Esophagus squamous epithelium (tissue), 5 donors: Measurements from ENCODE around the gene ORC3. TPM values are rescaled to one million over a fixed set of nuclear protein-coding genes. Genes with fewer than 3 reads are reported as not detected.

Experiments used
- DNase-seq: peaks from one replicate; lab custom pipeline; 2025; lab: John Stamatoyannopoulos, UW
- H3K27ac ChIP-seq, 4 donors: fragments of 200-600 bp; sonication (generic); one replicate each; pipeline ENCODE4 v1.5.1; 2016 to 2019; ENCODE audit warnings: mild to moderate bottlenecking in 1 of 4
- H3K27me3 ChIP-seq, 4 donors: fragments of 200-600 bp; sonication (generic); 1 replicate in 3 of 4; 2 replicates in 1 of 4; pipeline versions ENCODE4 v1.5.1 to v1.6.0; 2017 to 2021; ENCODE audit warnings: antibody characterized with exemption in 1 of 4
- H3K36me3 ChIP-seq, 3 donors: fragments of 200-600 bp; sonication (generic); one replicate each; pipeline ENCODE4 v1.5.1; 2016 to 2019
- H3K4me1 ChIP-seq, 3 donors: fragments of 200-600 bp; sonication (generic); one replicate each; pipeline ENCODE4 v1.5.1; 2017 to 2019
- H3K4me3 ChIP-seq, 4 donors: fragments of 200-600 bp; sonication (generic); 1 replicate in 3 of 4; 2 replicates in 1 of 4; pipeline ENCODE4 v1.5.1; 2016 to 2019; ENCODE audit warnings: mild to moderate bottlenecking in 2 of 4, moderate library complexity in 1 of 4
- H3K9me3 ChIP-seq, 3 donors: fragments of 200-600 bp; sonication (generic); one replicate each; pipeline ENCODE4 v1.5.1; 2016 to 2019
- CTCF ChIP-seq, 6 experiments: fragments of 450-650 bp in 4 of 6; fragments of 200-600 bp in 2 of 6; sonication (generic) in 2 of 6; IDR thresholded peaks; one replicate each; pipeline ENCODE4 v1.5.1; 2016 to 2019; ENCODE audit warnings: antibody characterized with exemption in 6 of 6, mild to moderate bottlenecking in 4 of 6, moderate library complexity in 4 of 6
- POLR2A ChIP-seq, 4 donors: fragments of 450-650 bp; IDR thresholded peaks; one replicate each; pipeline ENCODE4 v1.6.1; 2017; ENCODE audit warnings: antibody characterized with exemption in 4 of 4, mild to moderate bottlenecking in 4 of 4, moderate library complexity in 3 of 4
- WGBS, 2 donors: methylation state at CpG; one replicate each; pipeline ENCODE4 v1.1.5; 2018; 5-methylcytosine and 5-hydroxymethylcytosine counted together
- intact Hi-C: fragments of 100-400 bp; cut with DNase I; formaldehyde crosslinking; loops from one replicate; pipeline ENCODE4 v1.15.0; 2022
- total RNA-seq, 4 donors: library from RNA; depleted of rRNA; stranded (reverse); fragments of >200 nt; gene quantifications; one replicate each; pipeline ENCODE4 v1.1.0, GENCODE V29; 2016
- donor health status: DM: yes; HTN: yes; CAD: no.

ORC3 gene
- total RNA-seq, 4 donors from 2014 or later = 8.6 to 15.4 (median 12.7) TPM

GRCh38 chr6:87661016-87661415 is 71.1 kb downstream of the ORC3 start:
- H3K4me3 ChIP-seq = no peak overlapping the region
- H3K27me3 ChIP-seq = no peaks in the 10 kb centered on the region
- TF ChIP-seq POLR2A (IDR thresholded peaks at IDR 0.05) = no peak
- no peak for TF ChIP-seq CTCF (IDR thresholded peaks at IDR 0.05)
- 94 to 100% methylated on average over 1 of the region's 1 CpG for WGBS, 2 donors
- H3K27ac ChIP-seq = no peak overlapping the region
- no peaks in the 10 kb centered on the region for H3K9me3 ChIP-seq
- DNase-seq = no peak
- H3K36me3 ChIP-seq = peaks cover 0 to 37% (median 0%) of the 10 kb centered on the region in 3 donors
- peaks cover 0 to 7% (median 0%) of the 10 kb centered on the region in 3 donors for H3K4me1 ChIP-seq
- intact Hi-C loops = no loop called here

GRCh38 chr6:87661503-87661902 is 71.6 kb downstream of the ORC3 start:
- WGBS, 2 donors = 77 to 86% methylated on average over 1 of the region's 1 CpG
- no peaks in the 10 kb centered on the region for H3K27me3 ChIP-seq
- no peak overlapping the region for H3K27ac ChIP-seq
- no peaks in the 10 kb centered on the region for H3K9me3 ChIP-seq
- intact Hi-C loops = no loop called here
- no peak overlapping the region for H3K4me3 ChIP-seq
- peaks cover 0 to 7% (median 0%) of the 10 kb centered on the region in 3 donors for H3K4me1 ChIP-seq
- peaks cover 0 to 37% (median 0%) of the 10 kb centered on the region in 3 donors for H3K36me3 ChIP-seq
- TF ChIP-seq POLR2A (IDR thresholded peaks at IDR 0.05) = no peak
- no peak for TF ChIP-seq CTCF (IDR thresholded peaks at IDR 0.05)
- DNase-seq = no peak

GRCh38 chr6:87663434-87663833 is 73.5 kb downstream of the ORC3 start:
- Histone ChIP-seq H3K9me3 (no peaks in the 10 kb centered on the region), H3K4me3 (no peak overlapping the region), H3K27ac (no peak overlapping the region), H3K36me3 (peaks cover 0 to 36% (median 0%) of the 10 kb centered on the region in 3 donors), H3K27me3 (no peaks in the 10 kb centered on the region), H3K4me1 (peaks cover 0 to 7% (median 0%) of the 10 kb centered on the region in 3 donors)
- no peak for TF ChIP-seq POLR2A (IDR thresholded peaks at IDR 0.05)
- TF ChIP-seq CTCF (IDR thresholded peaks at IDR 0.05) = no peak
- WGBS, 2 donors = 78 to 85% methylated on average over 2 of the region's 2 CpGs
- no peak for DNase-seq
- intact Hi-C loops = no loop called here

GRCh38 chr6:87664921-87665485 is 75.1 kb downstream of the ORC3 start:
- H3K4me3 ChIP-seq = no peak overlapping the region
- DNase-seq = no peak
- H3K9me3 ChIP-seq = no peaks in the 10 kb centered on the region
- no peaks in the 10 kb centered on the region for H3K27me3 ChIP-seq
- TF ChIP-seq CTCF (IDR thresholded peaks at IDR 0.05) (no peak), POLR2A (IDR thresholded peaks at IDR 0.05) (no peak)
- no peak overlapping the region for H3K27ac ChIP-seq
- peaks cover 0 to 50% (median 0%) of the 10 kb centered on the region in 3 donors for H3K36me3 ChIP-seq
- intact Hi-C loops = no loop called here
- peaks cover 0 to 5% (median 0%) of the 10 kb centered on the region in 3 donors for H3K4me1 ChIP-seq

GRCh38 chr6:87667032-87667431 is 77.1 kb downstream of the ORC3 start:
- no peak for DNase-seq
- Histone ChIP-seq H3K27me3 (no peaks in the 10 kb centered on the region), H3K4me3 (no peak overlapping the region), H3K4me1 (no peaks in the 10 kb centered on the region), H3K9me3 (no peaks in the 10 kb centered on the region), H3K36me3 (peaks cover 0 to 62% (median 0%) of the 10 kb centered on the region in 3 donors), H3K27ac (no peak overlapping the region)
- intact Hi-C loops = no loop called here
- TF ChIP-seq CTCF (IDR thresholded peaks at IDR 0.05) (no peak), POLR2A (IDR thresholded peaks at IDR 0.05) (no peak)
